ENCODE data around the gene COL4A2.
A peak's percentile ranks its signal among the peaks of the same experiment; 100 is the strongest.

Gene COL4A2

DNA sequence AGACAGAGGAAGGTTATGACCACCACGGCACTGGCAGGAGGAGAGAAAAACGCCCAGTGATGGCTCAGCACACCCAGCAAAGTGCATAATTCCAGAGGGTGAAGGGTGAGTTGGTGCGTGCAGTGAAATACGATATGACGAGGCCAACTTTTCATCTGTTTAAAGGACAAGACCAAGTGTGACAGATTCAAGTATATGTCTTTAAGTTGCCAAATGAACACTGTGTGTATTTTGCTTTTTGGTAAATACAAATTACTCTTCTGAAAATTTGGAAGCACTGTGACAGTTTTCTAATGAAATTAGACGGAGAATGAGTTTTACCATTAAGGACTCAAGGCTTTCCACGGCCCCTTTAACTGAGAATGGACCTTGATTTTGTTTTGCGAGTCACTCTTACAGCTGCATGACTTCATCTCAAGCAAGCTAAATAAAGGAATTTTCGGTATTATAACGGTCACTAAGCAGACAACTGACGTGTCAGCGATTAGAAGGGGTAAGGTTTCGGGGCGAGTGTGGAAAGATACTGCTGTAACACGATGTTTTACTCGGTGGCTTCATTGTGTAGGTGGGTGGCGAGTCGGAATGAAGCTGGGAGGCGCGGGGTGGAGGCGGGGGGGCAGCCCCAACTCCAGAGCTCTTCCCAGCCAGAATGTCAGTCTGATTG lies 22.8 kb downstream of the COL4A2 start:
- ATAC-seq (no peak), DNase-seq (ENCODE audit: low spot score in 2 of 2) (no peak)
- no peak overlapping the region for H3K27ac Mint-ChIP-seq
- peaks cover 2% of the 10 kb centered on the region for H3K9me3 Mint-ChIP-seq
- H3K36me3 Mint-ChIP-seq = no peaks in the 10 kb centered on the region
- no peak overlapping the region for H3K4me3 Mint-ChIP-seq
- H3K4me1 Mint-ChIP-seq = no peaks in the 10 kb centered on the region

DNA sequence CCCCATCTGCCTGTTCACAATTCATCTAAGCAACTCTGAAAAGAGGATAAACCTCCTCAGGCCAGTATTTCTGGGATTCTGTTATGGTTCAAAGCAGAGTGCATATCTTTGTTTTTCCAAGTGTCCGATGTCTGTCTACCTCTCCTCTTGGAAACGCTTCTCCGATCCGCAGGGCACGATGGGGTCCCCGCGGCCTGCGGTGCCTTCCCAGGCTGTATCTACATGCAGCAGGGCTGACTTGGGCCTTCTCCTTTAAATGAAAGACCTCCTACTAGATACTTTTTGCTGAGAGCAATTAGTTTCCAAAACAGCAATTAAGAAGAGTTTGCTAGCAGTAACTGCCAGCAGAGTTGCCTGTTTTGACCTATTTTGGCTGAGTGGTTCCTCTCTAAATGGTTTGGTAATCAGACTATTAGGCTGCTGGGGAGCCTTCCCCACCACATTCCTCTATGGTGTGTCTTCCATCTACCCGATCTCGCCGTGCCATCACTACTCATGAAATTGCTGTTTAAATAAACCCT lies 23.5 kb downstream of the COL4A2 start:
- Mint-ChIP-seq H3K27ac (no peak overlapping the region), H3K4me1 (no peaks in the 10 kb centered on the region), H3K36me3 (no peaks in the 10 kb centered on the region), H3K9me3 (peaks cover 2% of the 10 kb centered on the region), H3K4me3 (no peak overlapping the region)
- ATAC-seq (no peak), DNase-seq (ENCODE audit: low spot score in 2 of 2) (no peak)

GRCh38 chr13:110331362-110331761 lies 24.3 kb downstream of the COL4A2 start:
- H3K4me3 Mint-ChIP-seq = no peak overlapping the region
- H3K9me3 Mint-ChIP-seq = peaks cover 2% of the 10 kb centered on the region
- H3K27ac Mint-ChIP-seq = no peak overlapping the region
- DNase-seq (ENCODE audit: low spot score in 2 of 2) (no peak), ATAC-seq (no peak)
- H3K4me1 Mint-ChIP-seq = no peaks in the 10 kb centered on the region
- H3K36me3 Mint-ChIP-seq = no peaks in the 10 kb centered on the region

DNA sequence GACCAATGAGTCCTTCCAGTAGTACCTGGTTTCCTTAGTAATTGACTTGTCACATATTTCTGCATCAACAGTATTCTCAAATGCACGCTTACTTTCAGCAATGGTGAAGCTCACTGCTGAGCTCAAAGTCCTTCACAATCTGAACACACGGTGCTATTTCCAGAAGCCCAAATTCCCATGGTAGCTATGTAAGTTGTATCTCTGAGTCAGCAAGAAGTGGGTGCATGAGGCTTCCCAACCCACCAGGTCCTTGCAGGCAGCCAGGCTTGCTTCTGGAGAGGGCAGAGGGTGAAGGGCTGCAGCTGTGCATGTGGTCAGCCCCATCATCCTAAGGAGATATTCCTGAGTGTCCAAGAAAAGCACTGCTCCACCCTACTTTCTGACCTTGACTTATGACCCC lies 25.7 kb downstream of the COL4A2 start:
- Mint-ChIP-seq H3K4me3 (no peak overlapping the region), H3K9me3 (peaks cover 2% of the 10 kb centered on the region), H3K4me1 (no peaks in the 10 kb centered on the region), H3K36me3 (no peaks in the 10 kb centered on the region), H3K27ac (no peak overlapping the region)
- DNase-seq (ENCODE audit: low spot score in 2 of 2) (no peak), ATAC-seq (no peak)

- no peak overlapping the region for H3K27ac Mint-ChIP-seq
- no peak overlapping the region for H3K4me3 Mint-ChIP-seq
- ATAC-seq (no peak), DNase-seq (ENCODE audit: low spot score in 2 of 2) (no peak)
- H3K4me1 Mint-ChIP-seq = no peaks in the 10 kb centered on the region
- peaks cover 2% of the 10 kb centered on the region for H3K9me3 Mint-ChIP-seq
- no peaks in the 10 kb centered on the region for H3K36me3 Mint-ChIP-seq
Observed at GRCh38 chr13:110333837-110334236, 26.8 kb downstream of the COL4A2 start.

GRCh38 chr13:110334256-110334655 lies 27.2 kb downstream of the COL4A2 start:
- H3K4me1 Mint-ChIP-seq = no peaks in the 10 kb centered on the region
- H3K27ac Mint-ChIP-seq = no peak overlapping the region
- DNase-seq (ENCODE audit: low spot score in 2 of 2) = no peak
- H3K36me3 Mint-ChIP-seq = no peaks in the 10 kb centered on the region
- no peak overlapping the region for H3K4me3 Mint-ChIP-seq
- H3K9me3 Mint-ChIP-seq = peaks cover 2% of the 10 kb centered on the region
- ATAC-seq = no peak

- no peaks in the 10 kb centered on the region for H3K36me3 Mint-ChIP-seq
- H3K4me1 Mint-ChIP-seq = peaks cover under 1% of the 10 kb centered on the region
- H3K9me3 Mint-ChIP-seq = peaks cover 2% of the 10 kb centered on the region
- DNase-seq (ENCODE audit: low spot score in 2 of 2) (no peak), ATAC-seq (no peak)
- no peak overlapping the region for H3K4me3 Mint-ChIP-seq
- H3K27ac Mint-ChIP-seq = no peak overlapping the region
Observed at GRCh38 chr13:110334841-110335490, 27.9 kb downstream of the COL4A2 start.

- Mint-ChIP-seq H3K27ac (no peak overlapping the region), H3K4me1 (peaks cover 12% of the 10 kb centered on the region), H3K4me3 (no peak overlapping the region), H3K36me3 (no peaks in the 10 kb centered on the region), H3K9me3 (peaks cover 4% of the 10 kb centered on the region)
- DNase-seq (ENCODE audit: low spot score in 2 of 2) = no peak
- ATAC-seq = no peak
Observed at GRCh38 chr13:110336108-110336507, 29.0 kb downstream of the COL4A2 start.

DNA sequence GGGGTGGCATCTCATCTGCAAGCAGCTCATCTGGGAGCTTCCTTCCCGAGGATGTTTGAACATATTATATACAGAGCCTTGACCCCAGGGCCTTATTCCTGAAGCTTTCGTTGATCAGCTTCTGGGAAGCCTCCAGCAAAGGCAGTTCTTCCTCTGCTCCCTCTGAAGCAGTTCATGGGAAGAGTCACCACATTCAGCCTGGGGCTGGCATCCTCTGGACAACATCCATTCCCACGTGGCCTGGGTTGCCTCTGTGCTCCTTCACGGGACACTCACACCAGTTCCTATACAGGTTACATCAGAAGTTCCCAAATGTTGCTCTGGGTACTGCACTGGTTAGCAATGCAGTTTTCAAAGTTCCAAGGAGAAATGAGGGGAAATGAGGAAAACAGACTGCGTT lies 29.6 kb downstream of the COL4A2 start:
- ATAC-seq = no peak
- H3K27ac Mint-ChIP-seq = no peak overlapping the region
- H3K36me3 Mint-ChIP-seq = no peaks in the 10 kb centered on the region
- DNase-seq (ENCODE audit: low spot score in 2 of 2) = no peak
- H3K4me3 Mint-ChIP-seq = no peak overlapping the region
- peaks cover 4% of the 10 kb centered on the region for H3K9me3 Mint-ChIP-seq
- H3K4me1 Mint-ChIP-seq = peaks cover 17% of the 10 kb centered on the region

DNA sequence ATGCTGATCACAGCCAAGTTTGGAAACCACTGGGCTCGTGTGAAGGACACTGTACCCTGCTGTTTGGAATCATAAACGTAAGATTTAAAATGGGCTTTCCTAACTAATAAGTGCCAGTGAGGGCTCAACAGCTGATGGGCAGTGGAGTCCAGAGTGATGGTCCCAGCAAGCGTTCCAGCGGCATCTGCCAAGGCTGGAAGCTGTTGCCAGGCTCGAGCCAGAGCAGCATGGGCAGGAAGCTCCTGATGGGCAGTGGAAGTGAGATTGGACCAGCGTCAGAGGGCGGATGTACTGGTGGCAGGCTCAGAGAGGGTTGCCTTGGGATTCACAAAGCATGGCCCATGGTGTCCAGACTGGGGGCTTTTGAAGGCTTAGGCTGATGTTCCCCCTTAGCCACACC lies 30.2 kb downstream of the COL4A2 start:
- Mint-ChIP-seq H3K36me3 (no peaks in the 10 kb centered on the region), H3K9me3 (peaks cover 4% of the 10 kb centered on the region), H3K4me1 (peaks cover 19% of the 10 kb centered on the region), H3K27ac (no peak overlapping the region), H3K4me3 (no peak overlapping the region)
- DNase-seq (ENCODE audit: low spot score in 2 of 2) (no peak), ATAC-seq (no peak)

DNA sequence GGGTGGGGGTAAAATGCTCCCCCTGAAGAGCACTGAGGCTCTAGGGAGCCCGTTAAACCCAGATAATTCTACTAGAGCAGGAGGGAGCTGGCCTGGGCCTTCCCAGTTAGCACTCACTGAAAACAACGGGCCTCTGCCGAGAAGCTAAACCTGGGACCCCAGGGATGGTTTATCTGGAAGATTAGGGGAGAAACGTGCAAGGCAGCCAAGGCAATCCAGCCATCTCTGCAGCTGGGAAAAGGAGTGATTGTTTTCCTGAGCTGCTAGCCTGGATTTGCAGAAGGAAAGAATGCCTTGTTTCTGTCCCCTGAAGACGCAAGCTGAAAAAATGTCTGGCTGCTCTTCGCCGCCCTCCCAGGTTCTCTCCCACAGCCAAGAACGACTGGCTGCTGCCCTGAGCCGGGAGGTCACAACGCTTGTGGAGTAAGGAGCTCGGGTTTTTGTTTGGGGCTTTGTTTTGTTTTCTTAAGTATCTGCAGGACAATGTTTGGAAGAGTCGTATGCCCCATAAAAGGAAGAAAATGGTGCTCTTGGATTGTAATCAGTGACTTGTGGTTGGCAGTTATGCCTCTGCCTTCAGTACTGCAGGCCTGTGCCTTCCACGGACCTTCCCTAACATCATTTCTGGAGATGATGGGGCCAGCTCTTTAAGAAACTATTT lies 31.5 kb downstream of the COL4A2 start:
- ATAC-seq = no peak
- Mint-ChIP-seq H3K4me1 (peaks cover 19% of the 10 kb centered on the region), H3K36me3 (no peaks in the 10 kb centered on the region), H3K4me3 (no peak overlapping the region), H3K27ac (no peak overlapping the region), H3K9me3 (peaks cover 2% of the 10 kb centered on the region)
- DNase-seq (ENCODE audit: low spot score in 2 of 2) = no peak

GRCh38 chr13:110339263-110339662 lies 32.2 kb downstream of the COL4A2 start:
- H3K36me3 Mint-ChIP-seq = no peaks in the 10 kb centered on the region
- no peak overlapping the region for H3K4me3 Mint-ChIP-seq
- peaks cover 19% of the 10 kb centered on the region for H3K4me1 Mint-ChIP-seq
- DNase-seq (ENCODE audit: low spot score in 2 of 2) (no peak), ATAC-seq (no peak)
- peaks cover 2% of the 10 kb centered on the region for H3K9me3 Mint-ChIP-seq
- H3K27ac Mint-ChIP-seq = no peak overlapping the region

DNA sequence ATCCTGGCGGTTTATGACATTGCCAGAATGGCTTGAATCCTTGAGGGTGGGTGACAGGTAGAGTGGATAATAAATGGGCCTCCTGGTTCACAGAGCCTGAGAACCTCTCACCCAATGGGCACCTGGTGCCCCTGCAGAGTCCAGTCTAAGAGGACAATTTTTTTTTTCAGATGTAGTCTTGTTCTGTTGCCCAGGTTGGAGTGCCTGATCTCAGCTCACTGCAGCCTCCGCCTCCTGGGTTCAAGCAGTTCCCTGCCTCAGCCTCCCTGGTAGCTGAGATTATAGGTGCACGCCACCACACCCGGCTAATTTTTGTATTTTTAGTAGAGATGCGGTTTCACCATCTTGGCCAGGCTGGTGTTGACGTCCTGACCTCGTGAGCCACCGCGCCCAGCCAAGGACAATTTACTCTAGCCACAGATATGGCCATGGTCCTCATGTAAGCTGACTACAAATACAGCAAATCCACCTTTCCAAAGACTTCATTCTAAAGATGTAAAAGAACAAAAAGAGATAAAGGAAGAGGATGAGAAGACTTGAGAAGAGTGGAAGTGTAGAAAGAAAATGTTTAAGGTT lies 33.0 kb downstream of the COL4A2 start:
- Mint-ChIP-seq H3K4me1 (peaks cover 19% of the 10 kb centered on the region), H3K9me3 (peaks cover 2% of the 10 kb centered on the region), H3K27ac (no peak overlapping the region), H3K36me3 (no peaks in the 10 kb centered on the region), H3K4me3 (no peak overlapping the region)
- no peak for DNase-seq (ENCODE audit: low spot score in 2 of 2)
- ATAC-seq = no peak

DNA sequence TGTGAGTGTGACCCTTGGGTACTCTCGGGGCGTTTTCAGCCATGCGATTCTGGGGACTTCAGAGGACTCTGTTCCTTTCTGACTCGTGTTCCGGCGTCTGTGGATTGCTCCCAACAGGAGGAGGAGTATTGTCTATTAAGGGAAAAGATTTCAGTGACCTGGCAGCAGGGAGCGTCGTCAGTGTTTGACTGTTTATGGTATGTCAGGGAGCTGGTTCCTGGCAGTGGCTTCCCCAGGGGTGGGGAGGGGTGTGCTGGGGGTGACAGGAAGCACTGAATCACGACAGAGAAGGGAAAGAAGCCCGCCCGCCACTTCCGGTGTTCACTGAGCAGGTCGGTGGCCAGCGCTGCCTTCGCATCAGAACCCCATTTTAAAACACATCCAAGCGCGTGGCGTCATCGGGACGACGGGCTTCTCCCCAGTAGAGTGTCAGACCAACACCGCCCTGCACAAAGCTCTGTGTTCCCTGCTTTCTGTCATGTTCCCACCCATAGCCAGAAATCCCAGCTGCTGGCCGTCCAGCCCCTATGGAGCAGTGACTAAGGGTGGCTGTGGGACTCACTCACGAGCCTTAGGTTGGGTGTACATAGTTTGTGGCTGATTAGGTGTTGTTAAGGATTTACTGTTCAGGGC lies 33.8 kb downstream of the COL4A2 start:
- ATAC-seq = peak; percentile 70
- DNase-seq (ENCODE audit: low spot score in 2 of 2) = peak in 1 of 2 donors; percentile 50
- H3K4me3 Mint-ChIP-seq = peak overlapping the region; percentile 46
- no peak overlapping the region for H3K27ac Mint-ChIP-seq
- H3K9me3 Mint-ChIP-seq = peaks cover 2% of the 10 kb centered on the region
- peaks cover 19% of the 10 kb centered on the region for H3K4me1 Mint-ChIP-seq
- H3K36me3 Mint-ChIP-seq = no peaks in the 10 kb centered on the region

All from stimulated activated effector memory CD8-positive, alpha-beta T cell treated with anti-CD3 and anti-CD28 coated beads, Interleukin-12 subunit alpha, Interleukin-12 subunit beta, amount 100 ng/mL, for 72 hours (primary cell).